HG02973 (cell line): Measurements from ENCODE around the gene BAG1.
A peak's percentile ranks its signal among the peaks of the same experiment; 100 is the strongest.

Source experiments
- ATAC-seq: cut with Tn5 transposase; IDR thresholded peaks from one replicate; pipeline ENCODE4 v1.9.1; 2021; ENCODE audit warnings: moderate library complexity; ENCODE audit not compliant: unreplicated experiment

Gene BAG1

GRCh38 chr9:33244137-33244784 lies 20.2 kb downstream of the BAG1 start:
- ATAC-seq: no peak

- ATAC-seq: no peak
These were observed 21.8 kb downstream of the BAG1 start for GRCh38 chr9:33242609-33243134.

- ATAC-seq: no peak
These were observed 23.2 kb downstream of the BAG1 start for GRCh38 chr9:33241298-33241697.

GRCh38 chr9:33239921-33240320 lies 24.6 kb downstream of the BAG1 start, which contains the start of gene SPINK4:
TSS of gene SPINK4 (plus strand) at chr9:33240167. CDS start at chr9:33240209, 42 bp downstream.
- ATAC-seq: no peak

GRCh38 chr9:33236571-33236970 lies 27.9 kb downstream of the BAG1 start:
- no peak for ATAC-seq

GRCh38 chr9:33234511-33235467 lies 29.7 kb downstream of the BAG1 start:
- ATAC-seq: no peak

- ATAC-seq: no peak
These were observed 30.7 kb downstream of the BAG1 start for GRCh38 chr9:33233626-33234342.

GRCh38 chr9:33232815-33233214 lies 31.7 kb downstream of the BAG1 start:
- no peak for ATAC-seq

GRCh38 chr9:33231623-33231942 lies 32.9 kb downstream of the BAG1 start:
- no peak for ATAC-seq

- no peak for ATAC-seq
These were observed 33.5 kb downstream of the BAG1 start for GRCh38 chr9:33230756-33231622.

GRCh38 chr9:33229359-33230114 lies 35.0 kb downstream of the BAG1 start:
- ATAC-seq: no peak

- ATAC-seq: no peak
These were observed 35.9 kb downstream of the BAG1 start for GRCh38 chr9:33228606-33229005.

- ATAC-seq: no peak
These were observed 36.8 kb downstream of the BAG1 start for GRCh38 chr9:33227741-33228140.

GRCh38 chr9:33227008-33227398 lies 37.5 kb downstream of the BAG1 start:
- peak; percentile 48 for ATAC-seq

- peak; percentile 33 for ATAC-seq
These were observed 39.0 kb downstream of the BAG1 start for GRCh38 chr9:33225319-33226147.

- no peak for ATAC-seq
These were observed 40.8 kb downstream of the BAG1 start for GRCh38 chr9:33223696-33224095.

- ATAC-seq: no peak
These were observed 42.5 kb downstream of the BAG1 start for GRCh38 chr9:33222031-33222430.

- ATAC-seq: no peak
These were observed 43.0 kb downstream of the BAG1 start for GRCh38 chr9:33221568-33221884.
